ENCODE data around the gene COL12A1. TPM values are rescaled to one million over a fixed set of nuclear protein-coding genes. Genes with fewer than 3 reads are reported as not detected.

COL12A1 gene
- total RNA-seq, 6 experiments from 2014 or later: 1.1 to 4.4 (median 3.0) TPM

DNA sequence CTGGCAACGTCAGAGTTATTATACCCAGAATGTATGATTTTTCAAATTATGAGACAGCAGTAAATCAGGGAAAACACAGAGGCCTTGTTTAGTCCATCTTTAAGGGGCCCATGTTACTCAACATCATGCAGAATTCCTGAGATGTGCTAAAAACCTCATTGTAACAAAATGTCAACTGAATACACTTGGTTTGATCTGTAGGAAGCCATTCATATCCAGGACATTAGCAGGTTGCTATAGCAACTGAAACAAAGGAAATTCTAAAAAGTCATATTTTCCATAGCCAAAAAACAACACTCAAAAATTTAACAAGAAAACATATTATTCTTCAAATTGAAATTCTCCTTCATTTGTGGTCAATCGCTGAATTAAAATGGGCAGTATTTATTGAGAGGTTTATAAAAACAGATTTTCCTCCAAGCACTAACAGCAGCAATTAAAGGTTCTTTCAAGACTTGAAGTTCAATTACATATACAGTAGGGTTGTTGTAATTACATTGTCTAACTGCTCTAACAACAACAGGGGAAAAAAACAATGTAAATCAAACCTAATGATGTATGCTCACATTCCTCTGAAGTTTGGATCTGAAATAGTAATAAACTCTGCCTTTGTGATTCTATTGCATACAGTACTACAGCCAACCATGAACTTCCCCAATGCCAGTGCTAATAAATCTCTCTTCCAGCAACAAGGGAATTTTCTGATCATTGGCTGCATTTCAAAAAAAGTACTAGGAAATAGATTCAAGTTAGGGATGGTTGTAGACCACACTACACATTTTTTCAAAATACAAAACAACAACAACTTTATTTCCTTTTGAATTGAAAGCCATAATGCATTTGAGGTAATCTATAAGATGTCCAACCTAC is 34.9 kb downstream of the COL12A1 start:
- TF ChIP-seq POLR2A (IDR thresholded peaks at IDR 0.05): no peak
- TF ChIP-seq, protein P1, sequence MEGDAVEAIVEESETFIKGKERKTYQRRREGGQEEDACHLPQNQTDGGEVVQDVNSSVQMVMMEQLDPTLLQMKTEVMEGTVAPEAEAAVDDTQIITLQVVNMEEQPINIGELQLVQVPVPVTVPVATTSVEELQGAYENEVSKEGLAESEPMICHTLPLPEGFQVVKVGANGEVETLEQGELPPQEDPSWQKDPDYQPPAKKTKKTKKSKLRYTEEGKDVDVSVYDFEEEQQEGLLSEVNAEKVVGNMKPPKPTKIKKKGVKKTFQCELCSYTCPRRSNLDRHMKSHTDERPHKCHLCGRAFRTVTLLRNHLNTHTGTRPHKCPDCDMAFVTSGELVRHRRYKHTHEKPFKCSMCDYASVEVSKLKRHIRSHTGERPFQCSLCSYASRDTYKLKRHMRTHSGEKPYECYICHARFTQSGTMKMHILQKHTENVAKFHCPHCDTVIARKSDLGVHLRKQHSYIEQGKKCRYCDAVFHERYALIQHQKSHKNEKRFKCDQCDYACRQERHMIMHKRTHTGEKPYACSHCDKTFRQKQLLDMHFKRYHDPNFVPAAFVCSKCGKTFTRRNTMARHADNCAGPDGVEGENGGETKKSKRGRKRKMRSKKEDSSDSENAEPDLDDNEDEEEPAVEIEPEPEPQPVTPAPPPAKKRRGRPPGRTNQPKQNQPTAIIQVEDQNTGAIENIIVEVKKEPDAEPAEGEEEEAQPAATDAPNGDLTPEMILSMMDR (IDR thresholded peaks at IDR 0.05): no peak
- H3K36me3 ChIP-seq: no peaks in the 10 kb centered on the region
- 45% methylated on average over 2 of the region's 2 CpGs for WGBS (ENCODE audit: insufficient coverage, low coverage, low lambda C conversion rate, missing lambda C conversion rate)
- H3K4me3 ChIP-seq: no peak overlapping the region
- H3K27ac ChIP-seq: no peak overlapping the region
- intact Hi-C loops (cut with DNase I): no loop called here
- no peaks in the 10 kb centered on the region for H3K9me3 ChIP-seq
- no peaks in the 10 kb centered on the region for H3K27me3 ChIP-seq
- H3K4me1 ChIP-seq: no peaks in the 10 kb centered on the region
- no peak for DNase-seq
- ATAC-seq: no peak

GRCh38 chr6:75169689-75170586 is 35.9 kb downstream of the COL12A1 start:
- Histone ChIP-seq H3K36me3 (no peaks in the 10 kb centered on the region), H3K4me1 (no peaks in the 10 kb centered on the region), H3K9me3 (no peaks in the 10 kb centered on the region), H3K27ac (no peak overlapping the region), H3K4me3 (no peak overlapping the region), H3K27me3 (no peaks in the 10 kb centered on the region)
- intact Hi-C loops (cut with DNase I): no loop called here
- no peak for ATAC-seq
- 49% methylated on average over 2 of the region's 2 CpGs for WGBS (ENCODE audit: insufficient coverage, low coverage, low lambda C conversion rate, missing lambda C conversion rate)
- TF ChIP-seq, protein P1 (IDR thresholded peaks at IDR 0.05): no peak
- TF ChIP-seq POLR2A (IDR thresholded peaks at IDR 0.05): no peak
- no peak for DNase-seq

GRCh38 chr6:75167851-75168250 is 38.0 kb downstream of the COL12A1 start:
- Histone ChIP-seq H3K27me3 (no peaks in the 10 kb centered on the region), H3K4me3 (no peak overlapping the region), H3K36me3 (no peaks in the 10 kb centered on the region), H3K9me3 (no peaks in the 10 kb centered on the region), H3K27ac (no peak overlapping the region), H3K4me1 (no peaks in the 10 kb centered on the region)
- intact Hi-C loops (cut with DNase I): no loop called here
- ATAC-seq (no peak), DNase-seq (no peak)
- TF ChIP-seq, protein P1 (IDR thresholded peaks at IDR 0.05): no peak
- no peak for TF ChIP-seq POLR2A (IDR thresholded peaks at IDR 0.05)
- 56% methylated on average over 2 of the region's 2 CpGs for WGBS (ENCODE audit: insufficient coverage, low coverage, low lambda C conversion rate, missing lambda C conversion rate)

GRCh38 chr6:75167325-75167724 is 38.5 kb downstream of the COL12A1 start:
- Histone ChIP-seq H3K9me3 (no peaks in the 10 kb centered on the region), H3K27ac (no peak overlapping the region), H3K4me3 (no peak overlapping the region), H3K36me3 (no peaks in the 10 kb centered on the region), H3K4me1 (no peaks in the 10 kb centered on the region), H3K27me3 (no peaks in the 10 kb centered on the region)
- intact Hi-C loops (cut with DNase I): no loop called here
- no peak for DNase-seq
- TF ChIP-seq POLR2A (IDR thresholded peaks at IDR 0.05): no peak
- TF ChIP-seq, protein P1 (IDR thresholded peaks at IDR 0.05): no peak
- 32% methylated on average over 3 of the region's 3 CpGs for WGBS (ENCODE audit: insufficient coverage, low coverage, low lambda C conversion rate, missing lambda C conversion rate)
- no peak for ATAC-seq

Measured in right lobe of liver (tissue), 6 donors.